RWPE2 (cell line): Measurements from ENCODE around the gene RCN1.

Source experiments
- ATAC-seq: fragments of 200-7000 bp; cut with Tn5 transposase; 3 replicates; pipeline ENCODE4 v1.9.1; 2021; ENCODE audit warnings: low read depth
- DNase-seq: peaks from one replicate; pipeline ENCODE4 v3.0.0-alpha.2; 2020; ENCODE audit warnings: low spot score
- H3K27ac ChIP-seq: fragments of 450-650 bp; 2 replicates; pipeline ENCODE4 v1.5.1; 2017; ENCODE audit warnings: mild to moderate bottlenecking; ENCODE audit not compliant: poor library complexity, severe bottlenecking
- H3K27me3 ChIP-seq: fragments of 250-450 bp; sonication (Bioruptor Pico); 2 replicates; pipeline ENCODE4 v1.5.1; 2021; ENCODE audit warnings: mild to moderate bottlenecking, moderate library complexity; ENCODE audit not compliant: insufficient read depth, poor library complexity, severe bottlenecking
- H3K36me3 ChIP-seq: fragments of 250-450 bp; sonication (Bioruptor Pico); 2 replicates; pipeline ENCODE4 v1.5.1; 2020; ENCODE audit warnings: low read depth, mild to moderate bottlenecking, moderate library complexity
- H3K4me1 ChIP-seq: fragments of 250-450 bp; sonication (Bioruptor Pico); 2 replicates; pipeline ENCODE4 v1.5.1; 2021; ENCODE audit warnings: mild to moderate bottlenecking, moderate library complexity; ENCODE audit not compliant: insufficient read depth, poor library complexity, severe bottlenecking
- H3K4me3 ChIP-seq: fragments of 250-450 bp; sonication (Bioruptor Pico); 2 replicates; pipeline ENCODE4 v1.5.1; 2021; ENCODE audit warnings: mild to moderate bottlenecking, moderate library complexity; ENCODE audit not compliant: severe bottlenecking
- H3K9me3 ChIP-seq: fragments of 250-450 bp; sonication (Bioruptor Pico); 2 replicates; pipeline ENCODE4 v1.5.1; 2021; ENCODE audit warnings: mild to moderate bottlenecking, moderate library complexity; ENCODE audit not compliant: severe bottlenecking
- CTCF ChIP-seq: fragments of 450-650 bp; IDR thresholded peaks from one replicate; pipeline ENCODE4 v1.5.1; 2017; ENCODE audit warnings: mild to moderate bottlenecking, moderate library complexity; ENCODE audit not compliant: poor library complexity, severe bottlenecking

Gene RCN1

GRCh38 chr11:32139896-32140520 is 49.1 kb downstream of the RCN1 start:
- Histone ChIP-seq H3K36me3 (no peaks in the 10 kb centered on the region), H3K4me1 (peaks cover 13% of the 10 kb centered on the region), H3K27me3 (no peaks in the 10 kb centered on the region), H3K4me3 (no peak overlapping the region), H3K9me3 (no peaks in the 10 kb centered on the region), H3K27ac (no peak overlapping the region)
- ATAC-seq (no peak), DNase-seq (no peak)
- no peak for TF ChIP-seq CTCF

- TF ChIP-seq CTCF: no peak
- Histone ChIP-seq H3K27ac (no peak overlapping the region), H3K36me3 (no peaks in the 10 kb centered on the region), H3K9me3 (no peaks in the 10 kb centered on the region), H3K4me3 (no peak overlapping the region), H3K4me1 (peaks cover 9% of the 10 kb centered on the region), H3K27me3 (no peaks in the 10 kb centered on the region)
- no peak for DNase-seq
- ATAC-seq: no peak
These were observed 51.1 kb downstream of the RCN1 start for GRCh38 chr11:32141745-32142546.

- DNase-seq: no peak
- Histone ChIP-seq H3K27me3 (no peaks in the 10 kb centered on the region), H3K9me3 (no peaks in the 10 kb centered on the region), H3K4me3 (no peak overlapping the region), H3K27ac (no peak overlapping the region), H3K36me3 (no peaks in the 10 kb centered on the region), H3K4me1 (no peaks in the 10 kb centered on the region)
- no peak for TF ChIP-seq CTCF
- ATAC-seq: no peak
These were observed 52.5 kb downstream of the RCN1 start for GRCh38 chr11:32143378-32143777.

- ATAC-seq (no peak), DNase-seq (no peak)
- H3K27me3 ChIP-seq: no peaks in the 10 kb centered on the region
- no peaks in the 10 kb centered on the region for H3K9me3 ChIP-seq
- no peak overlapping the region for H3K27ac ChIP-seq
- no peaks in the 10 kb centered on the region for H3K36me3 ChIP-seq
- H3K4me1 ChIP-seq: no peaks in the 10 kb centered on the region
- no peak for TF ChIP-seq CTCF
- no peak overlapping the region for H3K4me3 ChIP-seq
These were observed 54.4 kb downstream of the RCN1 start for GRCh38 chr11:32145282-32145681.

- Histone ChIP-seq H3K36me3 (no peaks in the 10 kb centered on the region), H3K4me3 (no peak overlapping the region), H3K4me1 (no peaks in the 10 kb centered on the region), H3K9me3 (no peaks in the 10 kb centered on the region), H3K27ac (no peak overlapping the region), H3K27me3 (no peaks in the 10 kb centered on the region)
- DNase-seq: no peak
- ATAC-seq: no peak
- no peak for TF ChIP-seq CTCF
These were observed 58.0 kb downstream of the RCN1 start for GRCh38 chr11:32148895-32149294.
